Lung (tissue), 12 donors: ENCODE data around the gene AUTS2. TPM values are rescaled to one million over a fixed set of nuclear protein-coding genes. Genes with fewer than 3 reads are reported as not detected.

Experiments used
- ATAC-seq: fragments of 200-7000 bp; cut with Tn5 transposase; one replicate; pipeline ENCODE4 v1.9.1; 2020; ENCODE audit warnings: moderate number of reproducible peaks; ENCODE audit not compliant: insufficient read depth, low FRiP score
- DNase-seq, 3 donors: peaks; one replicate each; pipeline ENCODE4 v3.0.0-alpha.2; 2013 to 2017
- H3K27ac ChIP-seq, 2 donors: one replicate each; pipeline ENCODE4 v1.5.1; 2013; ENCODE audit warnings: mild to moderate bottlenecking in 2 of 2, moderate library complexity in 2 of 2, control low read depth in 1 of 2, inconsistent platforms in 1 of 2, low read depth in 1 of 2, low read length in 1 of 2
- H3K27me3 ChIP-seq, 3 donors: one replicate each; pipeline ENCODE4 v1.5.1; 2013; ENCODE audit warnings: low read length in 2 of 3; ENCODE audit not compliant: control insufficient read depth in 3 of 3, insufficient read depth in 3 of 3
- H3K36me3 ChIP-seq, 4 donors: one replicate each; pipeline ENCODE4 v1.5.1; 2013; ENCODE audit warnings: low read length in 4 of 4, mild to moderate bottlenecking in 1 of 4, moderate library complexity in 1 of 4; ENCODE audit not compliant: control insufficient read depth in 4 of 4, insufficient read depth in 4 of 4
- H3K4me1 ChIP-seq, 5 donors: one replicate each; pipeline ENCODE4 v1.5.1; 2013; ENCODE audit warnings: low read length in 5 of 5, mild to moderate bottlenecking in 2 of 5, moderate library complexity in 1 of 5; ENCODE audit not compliant: control insufficient read depth in 5 of 5, insufficient read depth in 5 of 5
- H3K4me3 ChIP-seq: one replicate; pipeline ENCODE4 v1.5.1; 2013; ENCODE audit warnings: mild to moderate bottlenecking, control low read depth, moderate library complexity
- H3K9ac ChIP-seq, 2 donors: one replicate each; pipeline ENCODE4 v1.5.1; 2013; ENCODE audit warnings: low read length in 2 of 2, control low read depth in 1 of 2; ENCODE audit not compliant: insufficient read depth in 1 of 2
- H3K9me3 ChIP-seq, 4 donors: one replicate each; pipeline ENCODE4 v1.5.1; 2013; ENCODE audit warnings: low read length in 3 of 4, mild to moderate bottlenecking in 1 of 4, moderate library complexity in 1 of 4; ENCODE audit not compliant: control insufficient read depth in 4 of 4, insufficient read depth in 3 of 4
- CTCF ChIP-seq: IDR thresholded peaks from 2 replicates; pipeline ENCODE4 v1.5.1; 2012; ENCODE audit warnings: mild to moderate bottlenecking; ENCODE audit errors: control extremely low read depth, extremely low read depth
- WGBS, 2 donors: extraction: QIAGEN DNeasy Blood & Tissue Kit; methylation state at CpG; one replicate each; pipeline ENCODE4 v1.1.7; 2013; 5-methylcytosine and 5-hydroxymethylcytosine counted together
- polyA plus RNA-seq, 2 donors: library from polyadenylated mRNA; stranded (reverse); fragments of 200-250 nt; gene quantifications; one replicate each; pipeline ENCODE4 v1.2.1, GENCODE V29; 2013
- total RNA-seq, 2 donors: library from RNA; depleted of rRNA in 1 of 2; stranded (reverse); fragments of >200 nt in 1 of 2; gene quantifications; one replicate each; pipeline ENCODE4 v1.2.1, GENCODE V29; 2014 to 2021
- donor health status: control.
- donor health status: control.
- donor health status: Bipolar disorder and iron deficiency.
- donor health status: healthy.
- donor health status: DM: yes; HTN: yes; CAD: no.

The AUTS2 gene
- total and polyA plus RNA-seq, 4 donors = 11.8 to 115 (median 40.6) TPM

- no peak for TF ChIP-seq CTCF
- H3K9me3 ChIP-seq = no peaks in the 10 kb centered on the region
- peak overlapping the region in 1 of 2 donors; percentile 79 for H3K27ac ChIP-seq
- no peaks in the 10 kb centered on the region for H3K36me3 ChIP-seq
- H3K27me3 ChIP-seq = no peaks in the 10 kb centered on the region
- peak overlapping the region in 1 of 2 donors; percentile 56 for H3K9ac ChIP-seq
- H3K4me1 ChIP-seq = peaks cover 0 to 30% (median 0%) of the 10 kb centered on the region in 5 donors
- ATAC-seq (no peak), DNase-seq (peak in 1 of 3 donors; percentile 52)
- H3K4me3 ChIP-seq = peak overlapping the region; percentile 30
- 38 to 54% methylated on average over 9 of the region's 9 CpGs for WGBS, 2 donors
These were observed 1095.0 kb downstream of the AUTS2 start for GRCh38 chr7:70693321-70693685.

GRCh38 chr7:70693686-70694433, 1095.6 kb downstream of the AUTS2 start:
- DNase-seq (peak; percentile 84 to 90 (median 85)), ATAC-seq (peak; percentile 86)
- WGBS, 2 donors = 0 to 1% methylated on average over 46 to 101 of the region's 101 CpGs
- Histone ChIP-seq H3K4me3 (peak overlapping the region; percentile 95), H3K9me3 (no peaks in the 10 kb centered on the region), H3K4me1 (peaks cover 0 to 35% (median 0%) of the 10 kb centered on the region in 5 donors), H3K27ac (peak overlapping the region; percentile 13 to 87), H3K27me3 (no peaks in the 10 kb centered on the region), H3K36me3 (peaks cover 0 to under 1% (median 0%) of the 10 kb centered on the region in 4 donors), H3K9ac (peak overlapping the region; percentile 27 to 56)
- TF ChIP-seq CTCF = no peak

- peak overlapping the region; percentile 13 to 88 for H3K27ac ChIP-seq
- peaks cover 0 to 7% (median 2%) of the 10 kb centered on the region in 4 donors for H3K36me3 ChIP-seq
- peaks cover 0 to 35% (median 0%) of the 10 kb centered on the region in 5 donors for H3K4me1 ChIP-seq
- no peak for TF ChIP-seq CTCF
- 1% methylated on average over 65 to 80 of the region's 80 CpGs for WGBS, 2 donors
- no peaks in the 10 kb centered on the region for H3K9me3 ChIP-seq
- peak overlapping the region; percentile 51 to 82 for H3K9ac ChIP-seq
- ATAC-seq (peak; percentile 16), DNase-seq (peak; percentile 64 to 73 (median 65))
- H3K4me3 ChIP-seq = peak overlapping the region; percentile 95
- no peaks in the 10 kb centered on the region for H3K27me3 ChIP-seq
These were observed 1096.2 kb downstream of the AUTS2 start for GRCh38 chr7:70694434-70694970.
